ENCODE results near the gene ZNF837. TPM values are rescaled to one million over a fixed set of nuclear protein-coding genes. Genes with fewer than 3 reads are reported as not detected.
"Not testable (repeated sequence)": the region's sequence is repeated elsewhere in the genome, so short reads cannot be mapped to it uniquely, and the experiment has no call there.

Gene ZNF837
- total RNA-seq, 4 donors from 2014 or later = 1.5 to 3.7 (median 2.1) TPM

DNA sequence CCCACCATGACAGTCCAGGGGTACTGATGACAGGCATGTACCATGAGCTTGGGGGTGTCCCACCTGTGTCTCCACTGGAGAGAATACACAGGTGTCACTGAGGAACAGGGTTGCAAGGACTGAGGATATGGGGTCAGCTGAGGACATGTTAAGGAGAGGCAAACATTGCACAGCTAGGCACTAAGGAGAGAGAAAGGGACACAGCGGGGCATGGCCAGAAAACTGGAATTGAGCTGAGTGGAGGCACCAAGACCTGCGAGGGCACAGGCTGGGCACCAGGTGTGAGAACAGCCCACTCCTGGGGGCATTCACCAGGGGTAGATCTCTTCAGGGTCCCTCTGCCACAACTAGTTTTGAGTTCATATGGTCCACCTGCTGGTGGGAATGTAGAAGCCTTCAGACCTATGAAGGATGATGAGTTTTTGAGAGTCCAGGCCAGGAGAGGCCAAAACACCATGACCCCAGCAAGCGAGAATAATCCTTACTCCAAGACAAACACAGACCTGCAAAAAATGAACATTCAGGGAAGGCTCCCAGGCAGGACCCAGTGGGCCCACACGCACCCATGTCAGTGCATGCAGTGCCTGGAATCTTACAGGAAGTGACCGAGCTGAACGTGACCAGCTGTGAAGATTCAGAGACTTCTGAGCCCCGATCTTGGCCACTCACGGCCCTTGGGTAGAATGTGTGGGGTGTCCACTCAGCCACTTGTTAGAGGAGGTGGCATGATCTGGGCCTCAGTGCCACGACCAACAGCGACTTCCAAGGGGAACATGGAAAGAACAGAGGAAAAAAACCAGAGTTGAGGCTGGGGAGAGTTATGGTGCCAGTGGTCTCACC lies 26.2 kb upstream of the ZNF837 start:
- intact Hi-C loops (cut with DNase I) = no loop called here
- no peak for DNase-seq (ENCODE audit: extremely low spot score)

DNA sequence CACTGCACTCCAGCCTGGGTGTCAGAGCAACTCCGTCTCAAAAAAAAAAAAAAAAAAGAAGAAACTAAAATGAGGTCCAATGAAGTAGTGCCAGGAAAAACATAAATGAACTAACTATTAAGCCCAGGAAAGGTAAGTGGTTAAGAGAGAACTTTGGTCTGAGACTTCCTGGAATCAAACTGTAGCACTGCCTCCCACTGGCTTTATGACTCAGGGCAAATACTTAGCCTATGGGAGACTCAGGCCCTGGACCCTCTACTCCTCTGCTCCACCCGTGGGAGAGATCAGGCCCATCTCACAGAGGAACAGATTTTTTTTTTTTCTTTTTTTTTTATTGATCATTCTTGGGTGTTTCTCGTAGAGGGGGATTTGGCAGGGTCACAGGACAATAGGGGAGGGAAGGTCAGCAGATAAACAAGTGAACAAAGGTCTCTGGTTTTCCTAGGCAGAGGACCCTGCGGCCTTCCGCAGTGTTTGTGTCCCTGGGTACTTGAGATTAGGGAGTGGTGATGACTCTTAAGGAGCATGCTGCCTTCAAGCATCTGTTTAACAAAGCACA lies 23.2 kb upstream of the ZNF837 start:
- 80% methylated on average over 5 of the region's 5 CpGs for WGBS
- intact Hi-C loops (cut with DNase I) = loop anchor here (5.0 kb wide), 1 partner anchor 33 kb away; no protein-coding TSS in a partner anchor
- not testable (repeated sequence) for DNase-seq (ENCODE audit: extremely low spot score)

More for the DNA sequence above, 26.2 kb upstream of the ZNF837 start:
- TF ChIP-seq EP300 (IDR thresholded peaks at IDR 0.05) (no peak), POLR2A (IDR thresholded peaks at IDR 0.05; ENCODE audit: low read depth) (no peak)
- TF ChIP-seq, protein P1, sequence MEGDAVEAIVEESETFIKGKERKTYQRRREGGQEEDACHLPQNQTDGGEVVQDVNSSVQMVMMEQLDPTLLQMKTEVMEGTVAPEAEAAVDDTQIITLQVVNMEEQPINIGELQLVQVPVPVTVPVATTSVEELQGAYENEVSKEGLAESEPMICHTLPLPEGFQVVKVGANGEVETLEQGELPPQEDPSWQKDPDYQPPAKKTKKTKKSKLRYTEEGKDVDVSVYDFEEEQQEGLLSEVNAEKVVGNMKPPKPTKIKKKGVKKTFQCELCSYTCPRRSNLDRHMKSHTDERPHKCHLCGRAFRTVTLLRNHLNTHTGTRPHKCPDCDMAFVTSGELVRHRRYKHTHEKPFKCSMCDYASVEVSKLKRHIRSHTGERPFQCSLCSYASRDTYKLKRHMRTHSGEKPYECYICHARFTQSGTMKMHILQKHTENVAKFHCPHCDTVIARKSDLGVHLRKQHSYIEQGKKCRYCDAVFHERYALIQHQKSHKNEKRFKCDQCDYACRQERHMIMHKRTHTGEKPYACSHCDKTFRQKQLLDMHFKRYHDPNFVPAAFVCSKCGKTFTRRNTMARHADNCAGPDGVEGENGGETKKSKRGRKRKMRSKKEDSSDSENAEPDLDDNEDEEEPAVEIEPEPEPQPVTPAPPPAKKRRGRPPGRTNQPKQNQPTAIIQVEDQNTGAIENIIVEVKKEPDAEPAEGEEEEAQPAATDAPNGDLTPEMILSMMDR (IDR thresholded peaks at IDR 0.05) = peak; percentile 11 to 29 (median 11)
- Histone ChIP-seq H3K27ac (replicated peaks in 1 of 4) (peak overlapping the region in 3 of 4 donors; percentile 84 to 92 (median 92)), H3K27me3 (no peaks in the 10 kb centered on the region), H3K4me3 (peak overlapping the region; percentile 84 to 92 (median 88)), H3K4me1 (peaks cover 18 to 31% (median 28%) of the 10 kb centered on the region in 4 donors), H3K9me3 (no peaks in the 10 kb centered on the region), H3K36me3 (no peaks in the 10 kb centered on the region)
- WGBS = 75% methylated on average over 10 of the region's 10 CpGs

DNA sequence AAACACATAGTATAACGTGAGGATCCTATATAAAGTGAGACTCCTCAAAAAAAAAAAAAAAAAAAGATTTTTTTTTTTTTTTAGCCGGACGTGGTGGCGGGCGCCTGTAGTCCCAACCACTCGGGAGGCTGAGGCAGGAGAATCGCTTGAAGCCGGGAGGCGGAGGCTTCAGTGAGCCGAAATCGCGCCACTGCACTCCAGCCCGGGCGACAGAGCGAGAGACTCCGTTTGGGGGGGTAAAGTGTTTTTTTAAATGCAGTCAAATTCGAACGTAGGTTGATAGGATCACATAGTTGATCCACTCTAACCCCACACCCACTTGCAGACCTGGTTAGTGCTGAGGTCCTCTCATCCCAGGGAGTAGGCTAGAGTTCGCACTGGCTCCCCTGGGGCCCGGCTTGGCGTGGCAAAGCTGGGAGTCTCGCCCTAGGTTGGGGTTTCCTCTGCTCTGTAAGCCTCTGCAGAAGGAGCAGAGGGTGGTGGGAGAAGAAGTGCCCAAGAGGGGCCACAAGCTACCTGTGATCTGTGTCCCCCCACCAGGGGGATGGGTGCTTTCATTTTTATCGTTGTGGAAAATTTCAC lies 21.1 kb upstream of the ZNF837 start:
- 28% methylated on average over 23 of the region's 23 CpGs for WGBS
- H3K27me3 ChIP-seq = peaks cover 0 to 12% (median 4%) of the 10 kb centered on the region in 4 donors
- no peak for DNase-seq (ENCODE audit: extremely low spot score)
- H3K36me3 ChIP-seq = no peaks in the 10 kb centered on the region
- peak overlapping the region; percentile 60 to 67 (median 65) for H3K4me3 ChIP-seq
- H3K4me1 ChIP-seq = peaks cover 14 to 27% (median 23%) of the 10 kb centered on the region in 4 donors
- TF ChIP-seq EP300 (IDR thresholded peaks at IDR 0.05) (no peak), POLR2AphosphoS5 (IDR thresholded peaks at IDR 0.05) (no peak), POLR2A (IDR thresholded peaks at IDR 0.05; ENCODE audit: low read depth) (no peak)
- TF ChIP-seq, protein P1 (IDR thresholded peaks at IDR 0.05) = no peak
- H3K9me3 ChIP-seq = no peaks in the 10 kb centered on the region
- peak overlapping the region; percentile 70 to 81 (median 70) for H3K27ac ChIP-seq (replicated peaks in 1 of 4)
- intact Hi-C loops (cut with DNase I) = loop anchor here (5.0 kb wide), 1 partner anchor 35 kb away; no protein-coding TSS in a partner anchor

More for the DNA sequence above, 23.2 kb upstream of the ZNF837 start:
- not testable (repeated sequence) for H3K27me3 ChIP-seq; H3K9me3 ChIP-seq; H3K36me3 ChIP-seq; H3K4me3 ChIP-seq; H3K27ac ChIP-seq (replicated peaks in 1 of 4)
- H3K4me1 ChIP-seq = peaks cover 23 to 37% (median 34%) of the 10 kb centered on the region in 4 donors

DNA sequence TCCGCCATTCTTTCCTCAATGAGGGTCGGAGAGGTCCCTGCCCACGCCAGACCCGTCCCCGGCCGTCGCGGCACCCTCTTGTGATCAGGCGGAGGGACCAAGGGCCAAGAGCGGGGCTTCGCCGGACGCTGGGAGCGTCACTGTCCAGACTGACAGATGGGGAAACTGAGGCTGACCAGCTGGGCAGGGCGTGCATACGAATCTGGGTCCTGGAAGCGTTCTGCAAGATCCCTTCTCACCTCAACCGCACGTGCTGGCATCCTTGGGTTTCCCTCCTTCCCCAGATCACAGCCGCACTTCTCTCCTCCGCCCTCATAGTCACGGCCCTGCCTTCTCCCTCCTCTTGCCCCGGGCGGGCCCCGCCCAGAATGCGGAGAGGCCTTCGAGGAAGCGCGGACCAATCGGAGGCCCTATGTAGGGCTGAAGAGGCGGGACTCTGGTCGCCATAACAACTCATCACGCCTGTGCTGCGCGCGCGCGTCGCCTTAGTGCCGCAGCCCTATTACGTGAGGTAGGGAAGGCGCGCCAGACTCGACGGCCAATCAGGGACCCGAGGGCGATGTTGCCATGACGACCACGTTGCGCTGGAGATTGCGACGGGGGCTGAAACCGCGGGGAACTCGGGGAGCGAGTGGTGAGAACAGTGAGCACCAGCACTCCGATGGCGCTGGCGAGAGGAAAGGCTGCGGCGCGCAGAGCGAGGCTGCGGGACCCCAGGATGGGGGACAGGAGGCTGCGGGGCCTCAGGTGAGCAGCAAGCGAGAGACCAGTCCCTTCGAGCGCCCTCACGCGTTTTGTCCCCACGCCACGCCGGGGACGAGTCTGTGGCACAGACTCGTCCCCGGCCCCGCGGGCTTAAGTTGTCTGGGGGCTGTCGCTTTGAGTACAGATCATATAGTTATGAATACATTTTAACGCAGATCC lies 20.3 kb upstream of the ZNF837 start:
- intact Hi-C loops (cut with DNase I) = loop anchor here (5.0 kb wide), 1 partner anchor 36 kb away; no protein-coding TSS in a partner anchor
- H3K27me3 ChIP-seq = peaks cover 0 to 18% (median 8%) of the 10 kb centered on the region in 4 donors

More for the DNA sequence above, 20.3 kb upstream of the ZNF837 start:
- WGBS = under 1% methylated on average over 50 of the region's 80 CpGs
- Histone ChIP-seq H3K4me1 (peaks cover 14 to 32% (median 27%) of the 10 kb centered on the region in 4 donors), H3K27ac (replicated peaks in 1 of 4) (peak overlapping the region; percentile 70 to 81 (median 70)), H3K4me3 (peak overlapping the region; percentile 60 to 67 (median 65)), H3K9me3 (no peaks in the 10 kb centered on the region), H3K36me3 (no peaks in the 10 kb centered on the region)
- DNase-seq (ENCODE audit: extremely low spot score) = peak; percentile 100
- TF ChIP-seq POLR2A (IDR thresholded peaks at IDR 0.05; ENCODE audit: low read depth) = no peak
- peak; percentile 82 to 90 for TF ChIP-seq POLR2AphosphoS5 (IDR thresholded peaks at IDR 0.05)
- TF ChIP-seq, protein P1 (IDR thresholded peaks at IDR 0.05) = peak in 1 of 3 experiments; percentile 17
- no peak for TF ChIP-seq EP300 (IDR thresholded peaks at IDR 0.05)

Measured in esophagus muscularis mucosa (tissue), 4 donors.